OCI-LY3 (cell line): ENCODE data around the gene MPV17L2.

Experiments used
- EZH2phosphoT487 ChIP-seq: fragments of 200-600 bp; shearing (Covaris generic); IDR thresholded peaks from 2 replicates; pipeline ENCODE4 v1.6.1; 2018; ENCODE audit warnings: antibody characterized with exemption, mixed run types, low read depth
- TF ChIP-seq, protein P1 (sequence below): fragments of 200-600, 300-600 bp; sonication (generic); IDR thresholded peaks from 2 replicates; pipeline ENCODE4 v1.5.1; 2014; ENCODE audit warnings: antibody characterized with exemption, low read length, low read depth

DNA sequence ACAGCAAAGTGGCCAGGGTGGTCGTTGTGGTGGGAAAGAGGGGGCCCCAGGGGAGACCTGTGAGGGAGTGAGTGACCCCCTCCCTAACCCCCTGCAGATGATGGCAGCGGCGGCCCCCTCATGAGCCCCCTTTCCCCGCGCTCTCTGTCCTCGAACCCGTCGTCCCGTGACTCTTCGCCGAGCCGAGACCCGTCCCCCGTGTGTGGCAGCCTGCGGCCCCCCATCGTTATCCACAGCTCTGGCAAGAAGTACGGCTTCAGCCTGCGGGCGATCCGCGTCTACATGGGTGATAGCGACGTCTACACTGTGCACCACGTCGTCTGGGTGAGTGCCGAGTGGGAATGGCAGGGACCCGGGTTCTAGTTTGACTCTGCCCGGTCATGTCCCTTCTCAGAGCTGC lies 48.1 kb upstream of the MPV17L2 start:
- TF ChIP-seq, protein P1, sequence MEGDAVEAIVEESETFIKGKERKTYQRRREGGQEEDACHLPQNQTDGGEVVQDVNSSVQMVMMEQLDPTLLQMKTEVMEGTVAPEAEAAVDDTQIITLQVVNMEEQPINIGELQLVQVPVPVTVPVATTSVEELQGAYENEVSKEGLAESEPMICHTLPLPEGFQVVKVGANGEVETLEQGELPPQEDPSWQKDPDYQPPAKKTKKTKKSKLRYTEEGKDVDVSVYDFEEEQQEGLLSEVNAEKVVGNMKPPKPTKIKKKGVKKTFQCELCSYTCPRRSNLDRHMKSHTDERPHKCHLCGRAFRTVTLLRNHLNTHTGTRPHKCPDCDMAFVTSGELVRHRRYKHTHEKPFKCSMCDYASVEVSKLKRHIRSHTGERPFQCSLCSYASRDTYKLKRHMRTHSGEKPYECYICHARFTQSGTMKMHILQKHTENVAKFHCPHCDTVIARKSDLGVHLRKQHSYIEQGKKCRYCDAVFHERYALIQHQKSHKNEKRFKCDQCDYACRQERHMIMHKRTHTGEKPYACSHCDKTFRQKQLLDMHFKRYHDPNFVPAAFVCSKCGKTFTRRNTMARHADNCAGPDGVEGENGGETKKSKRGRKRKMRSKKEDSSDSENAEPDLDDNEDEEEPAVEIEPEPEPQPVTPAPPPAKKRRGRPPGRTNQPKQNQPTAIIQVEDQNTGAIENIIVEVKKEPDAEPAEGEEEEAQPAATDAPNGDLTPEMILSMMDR = no peak
- TF ChIP-seq EZH2phosphoT487 = no peak
